H9 (cell line): ENCODE measurements around the gene OR10A4. TPM values are rescaled to one million over a fixed set of nuclear protein-coding genes. Genes with fewer than 3 reads are reported as not detected.

Experiments
- DNase-seq: peaks from one replicate; pipeline ENCODE4 v3.0.0-alpha.2; 2017
- H2AFZ ChIP-seq: one replicate; pipeline ENCODE4 v1.6.1; 2013; ENCODE audit warnings: mild to moderate bottlenecking, low read length, control low read depth, moderate library complexity
- H2AK5ac ChIP-seq: 2 replicates; pipeline ENCODE4 v1.6.1; 2013; ENCODE audit warnings: low read length, control low read depth, mixed read lengths; ENCODE audit not compliant: insufficient read length
- H2BK120ac ChIP-seq: one replicate; pipeline ENCODE4 v1.6.1; 2013; ENCODE audit warnings: low read depth, mild to moderate bottlenecking, low read length, control low read depth, inconsistent platforms; ENCODE audit not compliant: poor library complexity, severe bottlenecking
- H2BK12ac ChIP-seq: 2 replicates; pipeline ENCODE4 v1.6.1; 2013; ENCODE audit warnings: low read length, control low read depth, mixed read lengths, low read depth; ENCODE audit not compliant: insufficient read length
- H2BK15ac ChIP-seq: 2 replicates; pipeline ENCODE4 v1.6.1; 2013; ENCODE audit warnings: low read depth, low read length, control low read depth
- H2BK20ac ChIP-seq: one replicate; pipeline ENCODE4 v1.6.1; 2013; ENCODE audit warnings: low read depth, mild to moderate bottlenecking, low read length, control low read depth, inconsistent platforms; ENCODE audit not compliant: poor library complexity, severe bottlenecking
- H2BK5ac ChIP-seq: 2 replicates; pipeline ENCODE4 v1.6.1; 2013; ENCODE audit warnings: low read length, control low read depth, mixed read lengths; ENCODE audit not compliant: insufficient read length
- H3K14ac ChIP-seq: 2 replicates; pipeline ENCODE4 v1.6.1; 2013; ENCODE audit warnings: low read length, control low read depth; ENCODE audit not compliant: insufficient read depth
- H3K18ac ChIP-seq: 2 replicates; pipeline ENCODE4 v1.6.1; 2013; ENCODE audit warnings: low read depth, mild to moderate bottlenecking, mixed read lengths, low read length, control low read depth; ENCODE audit not compliant: insufficient read length
- H3K23ac ChIP-seq: 2 replicates; pipeline ENCODE4 v1.6.1; 2013; ENCODE audit warnings: low read length, control low read depth, mixed read lengths, low read depth; ENCODE audit not compliant: insufficient read length
- H3K23me2 ChIP-seq: 2 replicates; pipeline ENCODE4 v1.6.1; 2013; ENCODE audit warnings: low read depth, mild to moderate bottlenecking, mixed read lengths, low read length, control low read depth; ENCODE audit not compliant: insufficient read length, poor library complexity, severe bottlenecking
- H3K27ac ChIP-seq: 2 replicates; pipeline ENCODE4 v1.5.1; 2013; ENCODE audit warnings: low read length, control low read depth, mixed read lengths, low read depth; ENCODE audit not compliant: insufficient read length
- H3K27me3 ChIP-seq: 2 replicates; pipeline ENCODE4 v1.6.1; 2013; ENCODE audit warnings: low read length, control low read depth, inconsistent platforms; ENCODE audit not compliant: insufficient read depth
- H3K4ac ChIP-seq: 2 replicates; pipeline ENCODE4 v1.6.1; 2013; ENCODE audit warnings: low read depth, mild to moderate bottlenecking, control low read depth, inconsistent platforms, low read length, moderate library complexity
- H3K4me1 ChIP-seq: 2 replicates; pipeline ENCODE4 v1.6.1; 2013; ENCODE audit warnings: low read length, control low read depth, inconsistent platforms; ENCODE audit not compliant: insufficient read depth
- H3K4me2 ChIP-seq: 2 replicates; pipeline ENCODE4 v1.6.1; 2013; ENCODE audit warnings: low read length, control low read depth, mixed read lengths; ENCODE audit not compliant: insufficient read length, insufficient read depth
- H3K56ac ChIP-seq: 2 replicates; pipeline ENCODE4 v1.6.1; 2013; ENCODE audit warnings: low read depth, mild to moderate bottlenecking, mixed read lengths, low read length, control low read depth; ENCODE audit not compliant: insufficient read length
- H3K79me1 ChIP-seq: 2 replicates; pipeline ENCODE4 v1.6.1; 2013; ENCODE audit warnings: low read depth, mild to moderate bottlenecking, moderate library complexity, low read length, control low read depth, inconsistent platforms; ENCODE audit not compliant: insufficient read depth, poor library complexity, severe bottlenecking
- H3K79me2 ChIP-seq: 2 replicates; pipeline ENCODE4 v1.6.1; 2013; ENCODE audit warnings: low read length, control low read depth, inconsistent platforms; ENCODE audit not compliant: insufficient read depth
- H3K9ac ChIP-seq: 2 replicates; pipeline ENCODE4 v1.6.1; 2013; ENCODE audit warnings: low read length, control low read depth, mixed read lengths; ENCODE audit not compliant: insufficient read length; ENCODE audit errors: extremely low read depth
- H3K9me3 ChIP-seq: one replicate; pipeline ENCODE4 v1.6.1; 2013; ENCODE audit warnings: low read depth, low read length, inconsistent platforms; ENCODE audit not compliant: control insufficient read depth
- H3T11ph ChIP-seq: one replicate; pipeline ENCODE4 v1.6.1; 2013; ENCODE audit warnings: mild to moderate bottlenecking, low read length, control low read depth, inconsistent platforms
- H4K20me1 ChIP-seq: one replicate; pipeline ENCODE4 v1.6.1; 2013; ENCODE audit not compliant: control insufficient read depth, insufficient read length, insufficient read depth
- H4K5ac ChIP-seq: 2 replicates; pipeline ENCODE4 v1.6.1; 2013; ENCODE audit warnings: low read depth, mild to moderate bottlenecking, mixed read lengths, low read length, control low read depth; ENCODE audit not compliant: insufficient read length
- H4K8ac ChIP-seq: replicated peaks from 2 replicates; pipeline ENCODE4 v1.6.1; 2013; ENCODE audit warnings: low read length, control low read depth, mixed read lengths, low read depth; ENCODE audit not compliant: insufficient read length
- H4K91ac ChIP-seq: 2 replicates; pipeline ENCODE4 v1.6.1; 2013; ENCODE audit warnings: low read depth, mild to moderate bottlenecking, moderate library complexity, mixed read lengths, low read length, control low read depth; ENCODE audit not compliant: insufficient read length
- H3K27ac Mint-ChIP-seq, 3 experiments: 2 replicates in 2 of 3; 3 replicates in 1 of 3; pipeline ENCODE4 v1.8.0; 2020 to 2021; ENCODE audit warnings: mixed read lengths in 3 of 3, mild to moderate bottlenecking in 1 of 3, moderate library complexity in 1 of 3
- H3K27me3 Mint-ChIP-seq: 2 replicates; pipeline ENCODE4 v1.8.0; 2021; ENCODE audit warnings: low read depth, mild to moderate bottlenecking, moderate library complexity, mixed read lengths
- H3K36me3 Mint-ChIP-seq, 3 experiments: 2 replicates in 2 of 3; 3 replicates in 1 of 3; pipeline ENCODE4 v1.8.0; 2020 to 2021; ENCODE audit warnings: low read depth in 3 of 3, mixed read lengths in 3 of 3; ENCODE audit not compliant: insufficient read depth in 1 of 3
- H3K4me1 Mint-ChIP-seq, 2 experiments: 2 replicates each; pipeline ENCODE4 v1.8.0; 2020; ENCODE audit warnings: mixed read lengths in 2 of 2
- H3K4me3 Mint-ChIP-seq, 2 experiments: 2 replicates in 1 of 2; 3 replicates in 1 of 2; pipeline ENCODE4 v1.8.0; 2020 to 2021; ENCODE audit warnings: mild to moderate bottlenecking in 2 of 2, mixed read lengths in 2 of 2, moderate library complexity in 1 of 2
- H3K9me3 Mint-ChIP-seq, 2 experiments: 2 replicates in 1 of 2; 3 replicates in 1 of 2; pipeline ENCODE4 v1.8.0; 2020; ENCODE audit warnings: mild to moderate bottlenecking in 2 of 2, mixed read lengths in 2 of 2, moderate library complexity in 1 of 2
- WGBS: extraction: QIAGEN DNeasy Blood & Tissue Kit; methylation state at CpG from one replicate; pipeline ENCODE4 v1.1.7; 2013; ENCODE audit warnings: missing lambda C conversion rate, low lambda C conversion rate, mixed read lengths; ENCODE audit not compliant: insufficient read length; ENCODE audit errors: extremely low coverage; 5-methylcytosine and 5-hydroxymethylcytosine counted together
- total RNA-seq: library from RNA; stranded (reverse); gene quantifications from 2 replicates; pipeline ENCODE4 v1.2.1, GENCODE V29; 2021
- TF ChIP-seq, protein P1 (sequence below): fragments of 200-600 bp; sonication (generic); conservative IDR thresholded peaks from 3 replicates; pipeline ENCODE4 v1.8.0; 2021; ENCODE audit warnings: antibody characterized with exemption, mild to moderate bottlenecking

Gene OR10A4
- total RNA-seq, 1 experiment from 2014 or later: not detected

GRCh38 chr11:6834021-6834420 is 42.4 kb upstream of the OR10A4 start:
- H3K23me2 ChIP-seq: no peaks in the 10 kb centered on the region
- H3K27ac ChIP-seq: no peak overlapping the region
- H4K91ac ChIP-seq: no peak overlapping the region
- no peak overlapping the region for H3K56ac ChIP-seq
- no peak overlapping the region for H3K9ac ChIP-seq
- H3K4ac ChIP-seq: no peak overlapping the region
- H3K79me2 ChIP-seq: no peaks in the 10 kb centered on the region
- H2AK5ac ChIP-seq: no peak overlapping the region
- no peak overlapping the region for H2BK20ac ChIP-seq
- no peaks in the 10 kb centered on the region for H3K27me3 ChIP-seq
- no peaks in the 10 kb centered on the region for H3K9me3 Mint-ChIP-seq
- no peak overlapping the region for H3K14ac ChIP-seq
- no peaks in the 10 kb centered on the region for H3K4me1 ChIP-seq
- no peak overlapping the region for H4K8ac ChIP-seq
- H3K36me3 Mint-ChIP-seq: no peaks in the 10 kb centered on the region
- H3K23ac ChIP-seq: no peak overlapping the region
- H3T11ph ChIP-seq: no peak overlapping the region
- H3K18ac ChIP-seq: no peak overlapping the region
- H2BK15ac ChIP-seq: no peak overlapping the region
- H3K4me1 Mint-ChIP-seq: no peaks in the 10 kb centered on the region
- H4K20me1 ChIP-seq: no peaks in the 10 kb centered on the region
- H4K5ac ChIP-seq: no peak overlapping the region
- no CpG with 5 or more reads among the region's 1 CpG for WGBS
- DNase-seq: no peak
- H3K79me1 ChIP-seq: no peaks in the 10 kb centered on the region
- no peak overlapping the region for H3K4me2 ChIP-seq
- no peak overlapping the region for H2AFZ ChIP-seq
- H2BK12ac ChIP-seq: no peak overlapping the region
- no peaks in the 10 kb centered on the region for H3K27me3 Mint-ChIP-seq
- H3K9me3 ChIP-seq: no peaks in the 10 kb centered on the region
- H2BK120ac ChIP-seq: no peak overlapping the region
- H3K4me3 Mint-ChIP-seq: no peak overlapping the region
- no peak overlapping the region for H3K27ac Mint-ChIP-seq
- TF ChIP-seq, protein P1, sequence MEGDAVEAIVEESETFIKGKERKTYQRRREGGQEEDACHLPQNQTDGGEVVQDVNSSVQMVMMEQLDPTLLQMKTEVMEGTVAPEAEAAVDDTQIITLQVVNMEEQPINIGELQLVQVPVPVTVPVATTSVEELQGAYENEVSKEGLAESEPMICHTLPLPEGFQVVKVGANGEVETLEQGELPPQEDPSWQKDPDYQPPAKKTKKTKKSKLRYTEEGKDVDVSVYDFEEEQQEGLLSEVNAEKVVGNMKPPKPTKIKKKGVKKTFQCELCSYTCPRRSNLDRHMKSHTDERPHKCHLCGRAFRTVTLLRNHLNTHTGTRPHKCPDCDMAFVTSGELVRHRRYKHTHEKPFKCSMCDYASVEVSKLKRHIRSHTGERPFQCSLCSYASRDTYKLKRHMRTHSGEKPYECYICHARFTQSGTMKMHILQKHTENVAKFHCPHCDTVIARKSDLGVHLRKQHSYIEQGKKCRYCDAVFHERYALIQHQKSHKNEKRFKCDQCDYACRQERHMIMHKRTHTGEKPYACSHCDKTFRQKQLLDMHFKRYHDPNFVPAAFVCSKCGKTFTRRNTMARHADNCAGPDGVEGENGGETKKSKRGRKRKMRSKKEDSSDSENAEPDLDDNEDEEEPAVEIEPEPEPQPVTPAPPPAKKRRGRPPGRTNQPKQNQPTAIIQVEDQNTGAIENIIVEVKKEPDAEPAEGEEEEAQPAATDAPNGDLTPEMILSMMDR: no peak
- no peak overlapping the region for H2BK5ac ChIP-seq
